HG02970 (cell line): ENCODE data around the gene HSD3B7.
"Not testable (repeated sequence)": the region's sequence is repeated elsewhere in the genome, so short reads cannot be mapped to it uniquely, and the experiment has no call there.

Experiments used
- ATAC-seq: cut with Tn5 transposase; IDR thresholded peaks from one replicate; pipeline ENCODE4 v1.9.1; 2021; ENCODE audit warnings: mild to moderate bottlenecking, moderate library complexity, moderate number of reproducible peaks; ENCODE audit not compliant: unreplicated experiment, low FRiP score

The HSD3B7 gene

GRCh38 chr16:30984669-30985400, at the start of gene HSD3B7:
HSD3B7 (plus strand) TSS chr16:30985207; CDS start chr16:30985659, 452 bp downstream.
- ATAC-seq, result no peak

- no peak for ATAC-seq
These were observed 47.3 kb upstream of the HSD3B7 start for GRCh38 chr16:30937692-30938091.

GRCh38 chr16:30939571-30939970, 45.4 kb upstream of the HSD3B7 start:
- ATAC-seq, result not testable (repeated sequence)

- no peak for ATAC-seq
These were observed 43.2 kb upstream of the HSD3B7 start for GRCh38 chr16:30941600-30942425.

GRCh38 chr16:30942426-30942806, 42.6 kb upstream of the HSD3B7 start:
- ATAC-seq, result no peak

- no peak for ATAC-seq
These were observed 40.7 kb upstream of the HSD3B7 start for GRCh38 chr16:30944352-30944751.

GRCh38 chr16:30946671-30947540, 38.1 kb upstream of the HSD3B7 start:
- ATAC-seq, result no peak

GRCh38 chr16:30947541-30947858, 37.5 kb upstream of the HSD3B7 start:
- ATAC-seq, result no peak

GRCh38 chr16:30947859-30948666, 36.9 kb upstream of the HSD3B7 start:
- no peak for ATAC-seq

- no peak for ATAC-seq
These were observed 36.0 kb upstream of the HSD3B7 start, which contains the start of gene ORAI3 for GRCh38 chr16:30948667-30949649. ORAI3 (plus strand) TSS chr16:30949068; CDS start chr16:30949290, 222 bp downstream.

- ATAC-seq, result no peak
These were observed 35.1 kb upstream of the HSD3B7 start for GRCh38 chr16:30949650-30950515.

- ATAC-seq, result no peak
These were observed 34.4 kb upstream of the HSD3B7 start for GRCh38 chr16:30950516-30951065.

GRCh38 chr16:30951193-30951592, 33.8 kb upstream of the HSD3B7 start:
- ATAC-seq, result no peak

- no peak for ATAC-seq
These were observed 33.3 kb upstream of the HSD3B7 start for GRCh38 chr16:30951750-30952149.

- ATAC-seq, result no peak
These were observed 31.9 kb upstream of the HSD3B7 start for GRCh38 chr16:30953111-30953510.

GRCh38 chr16:30953511-30954124, 31.4 kb upstream of the HSD3B7 start:
- ATAC-seq, result no peak

- no peak for ATAC-seq
These were observed 30.0 kb upstream of the HSD3B7 start for GRCh38 chr16:30954993-30955392.
